CD4-positive, alpha-beta memory T cell (primary cell): ENCODE data around the gene ZNF804A. TPM values are rescaled to one million over a fixed set of nuclear protein-coding genes. Genes with fewer than 3 reads are reported as not detected.

ENCODE experiments used
- CTCF ChIA-PET: fragments of 350-600 bp; sonication (Branson Sonifier 250); formaldehyde crosslinking; loops from one replicate; lab custom pipeline; 2021; ENCODE audit warnings: inconsistent platforms; ENCODE audit not compliant: partially characterized antibody; lab: Charles Lee
- POLR2A ChIA-PET: fragments of 350-600 bp; sonication (Branson Sonifier 250); formaldehyde crosslinking; loops from one replicate; lab custom pipeline; 2021; ENCODE audit not compliant: partially characterized antibody; lab: Charles Lee
- DNase-seq, 5 donors: peaks; one replicate each; pipeline versions ENCODE4 v3.0.0 to v3.0.0-alpha.2; 2020 to 2022; ENCODE audit warnings: mixed read lengths in 1 of 5
- H3K27ac ChIP-seq: one replicate; pipeline ENCODE4 v1.7.0; 2013; ENCODE audit warnings: low read depth, low read length
- H3K27me3 ChIP-seq: 2 replicates; pipeline ENCODE4 v1.7.0; 2013; ENCODE audit warnings: mild to moderate bottlenecking, low read length, moderate library complexity; ENCODE audit not compliant: insufficient read depth
- H3K36me3 ChIP-seq: 2 replicates; pipeline ENCODE4 v1.7.0; 2013; ENCODE audit warnings: mild to moderate bottlenecking, low read length, moderate library complexity; ENCODE audit not compliant: insufficient read depth
- H3K4me1 ChIP-seq: 2 replicates; pipeline ENCODE4 v1.7.0; 2013; ENCODE audit warnings: mild to moderate bottlenecking, low read length, moderate library complexity; ENCODE audit not compliant: insufficient read depth
- H3K4me3 ChIP-seq, 2 donors: one replicate each; pipeline ENCODE4 v1.7.0; 2013; ENCODE audit warnings: low read length in 2 of 2, mild to moderate bottlenecking in 1 of 2
- H3K9me3 ChIP-seq, 2 donors: one replicate each; pipeline ENCODE4 v1.7.0; 2013; ENCODE audit warnings: low read length in 2 of 2, control low read depth in 1 of 2; ENCODE audit not compliant: control insufficient read depth in 1 of 2
- H3K27ac Mint-ChIP-seq, 7 donors: one replicate each; pipeline ENCODE4 v1.8.0; 2020 to 2021; ENCODE audit warnings: mixed read lengths in 7 of 7, mild to moderate bottlenecking in 6 of 7, inconsistent platforms in 3 of 7, moderate library complexity in 3 of 7
- H3K27me3 Mint-ChIP-seq, 2 donors: one replicate each; pipeline ENCODE4 v1.8.0; 2020 to 2021; ENCODE audit warnings: mixed read lengths in 2 of 2
- H3K36me3 Mint-ChIP-seq, 2 donors: one replicate each; pipeline ENCODE4 v1.8.0; 2020 to 2021; ENCODE audit warnings: mixed read lengths in 2 of 2, inconsistent platforms in 1 of 2, mild to moderate bottlenecking in 1 of 2
- H3K4me1 Mint-ChIP-seq, 4 donors: one replicate each; pipeline ENCODE4 v1.8.0; 2020 to 2021; ENCODE audit warnings: mixed read lengths in 4 of 4, mild to moderate bottlenecking in 1 of 4
- H3K4me3 Mint-ChIP-seq, 8 donors: one replicate each; pipeline ENCODE4 v1.8.0; 2020 to 2021; ENCODE audit warnings: mixed read lengths in 8 of 8, mild to moderate bottlenecking in 7 of 8, moderate library complexity in 6 of 8, inconsistent platforms in 3 of 8
- H3K9me3 Mint-ChIP-seq, 8 donors: one replicate each; pipeline ENCODE4 v1.8.0; 2020 to 2021; ENCODE audit warnings: mixed read lengths in 8 of 8, mild to moderate bottlenecking in 5 of 8, inconsistent platforms in 3 of 8, moderate library complexity in 1 of 8
- intact Hi-C: fragments of 100-400 bp; cut with micrococcal nuclease; formaldehyde crosslinking; loops from one replicate; pipeline ENCODE4 v1.15.1; 2023
- polyA plus RNA-seq, 2 donors: library from polyadenylated mRNA; unstranded; fragments of 300-500 nt; fragmentation: Illumina TruSeq; gene quantifications; one replicate each; pipeline ENCODE4 v1.2.3, GENCODE V29; 2021
- total RNA-seq, 2 experiments: library from RNA; stranded (reverse); gene quantifications; one replicate each; pipeline ENCODE4 v1.2.3, GENCODE V29; 2021

ZNF804A gene
- total and polyA plus RNA-seq, 4 experiments from 2014 or later = 0.05 to 0.06 TPM; not detected in 2

DNA sequence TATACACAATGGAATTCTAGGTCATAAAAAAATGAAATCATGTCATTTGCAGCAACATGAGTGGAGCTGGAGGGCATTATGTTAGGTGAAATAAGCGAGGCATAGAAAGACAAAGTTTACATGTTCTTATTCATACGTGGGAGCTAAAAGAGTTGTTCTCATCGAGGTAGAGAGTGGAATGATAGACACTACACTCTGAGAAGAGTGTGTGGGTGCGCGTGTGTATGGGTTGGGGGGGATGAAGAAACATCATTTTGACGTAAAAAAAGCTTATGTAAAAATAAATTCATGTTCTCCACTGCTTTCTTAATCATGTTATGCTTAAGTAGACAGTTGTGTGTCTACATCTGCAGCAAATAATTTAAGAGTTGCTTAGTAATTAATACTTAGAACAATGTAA lies 123.6 kb downstream of the ZNF804A start:
- Histone ChIP-seq H3K27me3 (no peaks in the 10 kb centered on the region), H3K36me3 (no peaks in the 10 kb centered on the region), H3K4me3 (no peak overlapping the region), H3K9me3 (no peaks in the 10 kb centered on the region), H3K27ac (no peak overlapping the region), H3K4me1 (no peaks in the 10 kb centered on the region)
- Mint-ChIP-seq H3K9me3 (peaks cover 0 to 15% (median 5%) of the 10 kb centered on the region in 8 donors), H3K27ac (no peak overlapping the region), H3K27me3 (no peaks in the 10 kb centered on the region), H3K4me1 (no peaks in the 10 kb centered on the region), H3K36me3 (no peaks in the 10 kb centered on the region), H3K4me3 (no peak overlapping the region)
- intact Hi-C loops = no loop called here
- ChIA-PET CTCF (no interaction called here), POLR2A (no interaction called here)
- DNase-seq = no peak

DNA sequence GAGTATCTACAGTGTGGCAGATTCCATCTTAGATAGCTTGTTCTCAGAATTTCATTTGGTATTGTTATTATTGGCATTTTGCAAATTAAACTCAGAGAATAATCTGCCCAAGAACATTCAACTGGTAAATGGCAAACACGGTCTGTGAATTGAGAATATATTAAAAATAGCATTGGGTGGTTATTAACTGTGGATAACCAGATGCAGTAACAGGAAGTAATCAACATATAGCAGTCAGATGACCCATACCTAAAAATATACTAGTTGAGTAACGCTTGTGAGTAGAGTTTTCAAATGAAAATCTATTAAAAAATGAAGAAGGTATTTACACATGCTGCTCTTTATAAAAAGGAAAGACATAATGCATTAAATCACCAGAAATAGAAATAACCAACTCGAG lies 129.5 kb downstream of the ZNF804A start:
- Histone ChIP-seq H3K36me3 (no peaks in the 10 kb centered on the region), H3K4me3 (no peak overlapping the region), H3K4me1 (no peaks in the 10 kb centered on the region), H3K27ac (no peak overlapping the region), H3K9me3 (no peaks in the 10 kb centered on the region), H3K27me3 (no peaks in the 10 kb centered on the region)
- DNase-seq = no peak
- H3K27me3 Mint-ChIP-seq = no peaks in the 10 kb centered on the region
- no peak overlapping the region for H3K4me3 Mint-ChIP-seq
- H3K27ac Mint-ChIP-seq = no peak overlapping the region
- H3K4me1 Mint-ChIP-seq = no peaks in the 10 kb centered on the region
- H3K36me3 Mint-ChIP-seq = no peaks in the 10 kb centered on the region
- peaks cover 0 to 8% (median 1%) of the 10 kb centered on the region in 8 donors for H3K9me3 Mint-ChIP-seq
- ChIA-PET POLR2A (no interaction called here), CTCF (no interaction called here)
- intact Hi-C loops = no loop called here

DNA sequence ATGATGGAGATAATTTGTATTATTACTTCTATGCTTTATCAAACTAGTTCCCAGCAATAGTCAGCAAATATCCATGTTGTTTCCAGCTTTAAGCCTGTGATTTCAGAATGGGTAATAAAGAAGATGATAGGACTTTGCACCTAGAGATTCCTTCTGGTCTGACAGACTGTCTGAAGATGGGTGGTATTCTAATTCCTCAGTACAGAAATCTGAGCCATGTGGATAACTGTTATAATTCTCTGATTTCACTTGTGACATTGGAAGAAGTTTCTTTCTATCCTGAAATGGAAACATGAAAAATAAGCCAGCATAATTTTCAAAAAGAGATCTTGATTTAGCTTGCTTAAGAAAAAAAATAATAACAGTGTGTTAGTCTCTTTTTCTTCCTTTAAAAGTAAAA lies 130.1 kb downstream of the ZNF804A start:
- Histone ChIP-seq H3K4me1 (no peaks in the 10 kb centered on the region), H3K27ac (no peak overlapping the region), H3K27me3 (no peaks in the 10 kb centered on the region), H3K9me3 (no peaks in the 10 kb centered on the region), H3K36me3 (no peaks in the 10 kb centered on the region), H3K4me3 (no peak overlapping the region)
- no peaks in the 10 kb centered on the region for H3K27me3 Mint-ChIP-seq
- H3K36me3 Mint-ChIP-seq = no peaks in the 10 kb centered on the region
- H3K4me1 Mint-ChIP-seq = no peaks in the 10 kb centered on the region
- no peak overlapping the region for H3K4me3 Mint-ChIP-seq
- ChIA-PET POLR2A (no interaction called here), CTCF (no interaction called here)
- peaks cover 0 to 8% (median 1%) of the 10 kb centered on the region in 8 donors for H3K9me3 Mint-ChIP-seq
- intact Hi-C loops = no loop called here
- DNase-seq = no peak
- no peak overlapping the region for H3K27ac Mint-ChIP-seq

DNA sequence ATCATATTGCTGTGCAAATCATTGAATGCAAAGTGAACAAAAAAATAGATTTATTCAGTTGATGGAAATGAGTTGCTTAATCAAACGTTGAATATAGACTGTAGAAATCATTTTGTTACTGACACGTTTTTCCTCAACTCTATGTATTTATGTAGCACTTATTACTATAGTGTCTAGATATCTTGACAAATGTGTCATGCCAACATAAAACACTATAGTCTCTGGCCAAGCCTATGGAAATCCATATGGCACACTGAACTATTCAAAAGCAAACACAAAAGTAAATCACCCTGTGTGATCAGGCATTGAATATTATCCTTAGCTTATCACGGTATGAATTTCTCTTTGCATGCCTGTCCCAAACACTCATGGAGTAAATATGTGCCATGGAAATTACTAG lies 131.3 kb downstream of the ZNF804A start:
- H3K27me3 Mint-ChIP-seq = no peaks in the 10 kb centered on the region
- ChIA-PET CTCF (no interaction called here), POLR2A (no interaction called here)
- no peak overlapping the region for H3K4me3 Mint-ChIP-seq
- H3K27me3 ChIP-seq = no peaks in the 10 kb centered on the region
- no peak for DNase-seq
- H3K9me3 ChIP-seq = no peaks in the 10 kb centered on the region
- intact Hi-C loops = no loop called here
- no peak overlapping the region for H3K4me3 ChIP-seq
- H3K36me3 Mint-ChIP-seq = no peaks in the 10 kb centered on the region
- no peak overlapping the region for H3K27ac Mint-ChIP-seq
- no peaks in the 10 kb centered on the region for H3K36me3 ChIP-seq
- no peaks in the 10 kb centered on the region for H3K4me1 Mint-ChIP-seq
- peaks cover 0 to 8% (median 1%) of the 10 kb centered on the region in 8 donors for H3K9me3 Mint-ChIP-seq
- H3K27ac ChIP-seq = no peak overlapping the region
- no peaks in the 10 kb centered on the region for H3K4me1 ChIP-seq

DNA sequence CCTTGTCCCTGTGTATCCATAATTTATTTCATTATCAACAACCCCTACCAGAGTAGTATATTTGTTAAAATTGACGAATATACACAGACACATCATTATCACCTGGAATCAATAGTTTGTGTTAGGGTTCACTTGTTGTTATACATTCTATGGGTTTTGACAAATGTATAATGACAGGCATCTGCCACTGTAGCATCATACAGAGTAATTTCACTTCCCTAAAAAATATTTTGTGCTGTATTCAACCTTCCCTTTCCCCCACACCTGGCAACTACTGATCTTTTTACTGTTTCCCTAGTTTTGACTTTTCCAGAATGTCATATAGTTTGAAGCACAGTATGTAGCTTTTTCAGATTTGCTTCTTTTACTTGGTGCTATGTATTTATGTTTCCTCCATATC lies 132.0 kb downstream of the ZNF804A start:
- no peaks in the 10 kb centered on the region for H3K9me3 ChIP-seq
- no peaks in the 10 kb centered on the region for H3K4me1 ChIP-seq
- Mint-ChIP-seq H3K4me3 (no peak overlapping the region), H3K36me3 (no peaks in the 10 kb centered on the region), H3K4me1 (no peaks in the 10 kb centered on the region), H3K27ac (no peak overlapping the region), H3K27me3 (no peaks in the 10 kb centered on the region), H3K9me3 (peaks cover 0 to 8% (median 2%) of the 10 kb centered on the region in 8 donors)
- no peak overlapping the region for H3K27ac ChIP-seq
- no peaks in the 10 kb centered on the region for H3K27me3 ChIP-seq
- H3K36me3 ChIP-seq = no peaks in the 10 kb centered on the region
- ChIA-PET POLR2A (no interaction called here), CTCF (no interaction called here)
- no peak overlapping the region for H3K4me3 ChIP-seq
- intact Hi-C loops = no loop called here
- no peak for DNase-seq

DNA sequence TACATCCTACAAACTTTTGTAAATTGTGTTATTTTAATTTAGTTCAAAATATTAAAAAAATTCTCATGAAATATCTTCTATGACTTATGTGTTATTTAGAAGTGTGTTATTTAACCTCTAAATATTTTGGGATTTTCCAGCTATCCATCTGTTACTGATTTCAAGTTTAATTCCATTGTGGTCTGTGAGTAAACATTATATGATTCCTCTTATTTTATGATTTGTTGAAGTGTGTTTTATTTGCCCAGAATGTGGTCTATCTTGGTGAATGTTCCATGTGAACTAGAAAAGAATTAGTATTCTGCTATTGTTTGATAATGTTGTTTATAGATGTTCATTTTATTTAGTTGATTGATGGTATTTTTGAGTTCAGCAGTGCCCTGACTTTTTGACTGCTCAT lies 136.0 kb downstream of the ZNF804A start:
- intact Hi-C loops = no loop called here
- no peaks in the 10 kb centered on the region for H3K27me3 ChIP-seq
- no peaks in the 10 kb centered on the region for H3K4me1 ChIP-seq
- no peak overlapping the region for H3K4me3 Mint-ChIP-seq
- no peaks in the 10 kb centered on the region for H3K36me3 ChIP-seq
- ChIA-PET CTCF (no interaction called here), POLR2A (no interaction called here)
- H3K27me3 Mint-ChIP-seq = no peaks in the 10 kb centered on the region
- no peak overlapping the region for H3K27ac ChIP-seq
- H3K36me3 Mint-ChIP-seq = no peaks in the 10 kb centered on the region
- no peaks in the 10 kb centered on the region for H3K9me3 ChIP-seq
- H3K4me1 Mint-ChIP-seq = no peaks in the 10 kb centered on the region
- H3K9me3 Mint-ChIP-seq = peaks cover 0 to 18% (median 6%) of the 10 kb centered on the region in 8 donors
- no peak for DNase-seq
- no peak overlapping the region for H3K4me3 ChIP-seq
- no peak overlapping the region for H3K27ac Mint-ChIP-seq

DNA sequence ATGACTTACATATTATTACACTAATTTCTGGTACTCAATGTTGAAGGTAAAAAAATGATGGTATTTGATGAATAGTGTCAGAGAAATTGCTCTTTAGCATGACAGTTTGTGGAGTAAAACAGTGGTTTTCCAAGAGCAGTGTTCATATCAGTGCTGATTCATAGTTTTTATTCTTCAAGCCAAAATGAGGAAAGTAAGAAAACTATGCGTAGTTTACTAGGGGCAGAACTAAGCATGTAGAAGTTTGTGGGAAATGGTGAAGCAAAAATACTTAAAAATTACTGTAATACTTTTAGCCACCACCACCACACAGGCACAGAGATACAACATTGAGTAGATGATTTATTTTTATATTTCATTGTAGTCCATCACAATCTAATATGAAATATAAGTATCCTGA lies 137.3 kb downstream of the ZNF804A start:
- intact Hi-C loops = no loop called here

DNA sequence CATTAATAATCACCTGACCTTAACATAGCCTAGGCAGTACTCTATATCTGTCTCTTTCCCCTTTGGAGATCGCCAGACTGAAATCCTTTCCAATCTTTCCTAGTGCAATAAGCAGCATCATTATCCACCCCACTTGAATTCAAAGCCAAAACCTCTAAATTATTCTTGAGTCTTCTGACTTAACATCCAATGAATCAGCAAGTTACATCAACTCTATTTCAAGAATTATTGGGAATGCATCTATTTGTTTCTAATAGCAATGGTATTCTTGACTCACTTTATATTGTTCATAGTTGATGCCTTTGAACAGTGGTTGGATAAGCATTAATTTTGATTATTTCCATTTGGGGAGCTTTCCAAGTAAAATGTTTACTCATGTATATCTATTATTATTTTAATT lies 144.8 kb downstream of the ZNF804A start:
- no peak for DNase-seq
- Histone ChIP-seq H3K4me1 (no peaks in the 10 kb centered on the region), H3K4me3 (no peak overlapping the region), H3K36me3 (no peaks in the 10 kb centered on the region), H3K9me3 (no peaks in the 10 kb centered on the region), H3K27me3 (no peaks in the 10 kb centered on the region), H3K27ac (no peak overlapping the region)
- peaks cover 0 to 8% (median 3%) of the 10 kb centered on the region in 8 donors for H3K9me3 Mint-ChIP-seq
- intact Hi-C loops = no loop called here
- no peak overlapping the region for H3K27ac Mint-ChIP-seq
- ChIA-PET CTCF (no interaction called here), POLR2A (no interaction called here)
- no peaks in the 10 kb centered on the region for H3K4me1 Mint-ChIP-seq
- H3K36me3 Mint-ChIP-seq = no peaks in the 10 kb centered on the region
- no peaks in the 10 kb centered on the region for H3K27me3 Mint-ChIP-seq
- no peak overlapping the region for H3K4me3 Mint-ChIP-seq

More for the DNA sequence above, 137.3 kb downstream of the ZNF804A start:
- ChIA-PET POLR2A (no interaction called here), CTCF (no interaction called here)
- H3K27ac ChIP-seq = no peak overlapping the region
- no peak overlapping the region for H3K4me3 ChIP-seq
- Mint-ChIP-seq H3K27ac (no peak overlapping the region), H3K36me3 (no peaks in the 10 kb centered on the region), H3K4me3 (no peak overlapping the region), H3K9me3 (peaks cover 0 to 18% (median 3%) of the 10 kb centered on the region in 8 donors), H3K27me3 (no peaks in the 10 kb centered on the region), H3K4me1 (no peaks in the 10 kb centered on the region)
- no peak for DNase-seq
- H3K27me3 ChIP-seq = no peaks in the 10 kb centered on the region
- no peaks in the 10 kb centered on the region for H3K4me1 ChIP-seq
- H3K36me3 ChIP-seq = no peaks in the 10 kb centered on the region
- H3K9me3 ChIP-seq = no peaks in the 10 kb centered on the region
